Tibial nerve (tissue), 4 donors: Measurements from ENCODE around the gene RIPPLY3.

Source experiments
- CTCF ChIP-seq, 5 experiments: fragments of 200-600 bp in 3 of 5; fragments of 450-650 bp in 2 of 5; sonication (generic) in 3 of 5; IDR thresholded peaks; one replicate each; pipeline ENCODE4 v1.5.1; 2016 to 2019; ENCODE audit warnings: antibody characterized with exemption in 5 of 5, mild to moderate bottlenecking in 3 of 5, moderate library complexity in 2 of 5
- EP300 ChIP-seq, 2 donors: sonication (generic); formaldehyde crosslinking; IDR thresholded peaks; one replicate each; pipeline ENCODE4 v1.6.1; 2017; ENCODE audit warnings: antibody characterized with exemption in 2 of 2, mild to moderate bottlenecking in 1 of 2

- TF ChIP-seq CTCF (IDR thresholded peaks at IDR 0.05) (no peak), EP300 (IDR thresholded peaks at IDR 0.05) (no peak)
Measured at GRCh38 chr21:37026499-37026898, 20.0 kb downstream of the RIPPLY3 start.
